Stimulated activated CD4-positive, alpha-beta T cell treated with anti-CD3 and anti-CD28 coated beads, TNF-alpha, amount 100 ng/mL, for 48 hours (primary cell): Measurements from ENCODE around the gene LMNA.
A peak's percentile ranks its signal among the peaks of the same experiment; 100 is the strongest.

ENCODE experiments used
- DNase-seq, 3 donors: peaks; one replicate each; pipeline ENCODE4 v3.0.0-alpha.2; 2020; ENCODE audit warnings: low read depth in 3 of 3

The LMNA gene

GRCh38 chr1:156140879-156141707 lies 26.6 kb downstream of the LMNA start:
- no peak for DNase-seq

GRCh38 chr1:156143765-156144489 lies 29.4 kb downstream of the LMNA start:
- no peak for DNase-seq

- no peak for DNase-seq
Observed at GRCh38 chr1:156144742-156145141, 30.2 kb downstream of the LMNA start.

- no peak for DNase-seq
Observed at GRCh38 chr1:156145650-156146019, 31.1 kb downstream of the LMNA start.

GRCh38 chr1:156146020-156146768 lies 31.7 kb downstream of the LMNA start:
- no peak for DNase-seq

GRCh38 chr1:156146769-156147405 lies 32.4 kb downstream of the LMNA start:
- DNase-seq, result no peak

GRCh38 chr1:156148216-156148615 lies 33.7 kb downstream of the LMNA start:
- no peak for DNase-seq

- DNase-seq, result no peak
Observed at GRCh38 chr1:156149374-156150332, 35.1 kb downstream of the LMNA start.

- no peak for DNase-seq
Observed at GRCh38 chr1:156150333-156151011, 36.0 kb downstream of the LMNA start.

- no peak for DNase-seq
Observed at GRCh38 chr1:156151093-156151688, 36.7 kb downstream of the LMNA start.

GRCh38 chr1:156152628-156153027 lies 38.1 kb downstream of the LMNA start:
- no peak for DNase-seq

GRCh38 chr1:156153362-156153761 lies 38.9 kb downstream of the LMNA start, which contains the start of gene SEMA4A:
SEMA4A (plus strand) TSS chr1:156153585; CDS start chr1:156154579, 994 bp downstream.
- DNase-seq, result no peak

GRCh38 chr1:156154317-156154749 lies 39.8 kb downstream of the LMNA start:
- DNase-seq, result peak in 2 of 3 donors; percentile 50 to 66

- no peak for DNase-seq
Observed at GRCh38 chr1:156155756-156156510, 41.4 kb downstream of the LMNA start.

- no peak for DNase-seq
Observed at GRCh38 chr1:156157506-156157905, 43.0 kb downstream of the LMNA start.

GRCh38 chr1:156157966-156158365 lies 43.5 kb downstream of the LMNA start:
- no peak for DNase-seq

GRCh38 chr1:156160000-156160742 lies 45.7 kb downstream of the LMNA start:
- DNase-seq, result no peak

- peak; percentile 64 to 85 (median 74) for DNase-seq
Observed at GRCh38 chr1:156160743-156161171, 46.2 kb downstream of the LMNA start.
